Astrocyte (in vitro differentiated cells and primary cell): ENCODE measurements around the gene EHBP1. TPM values are rescaled to one million over a fixed set of nuclear protein-coding genes. Genes with fewer than 3 reads are reported as not detected.

Source experiments
- DNase-seq: peaks from one replicate; pipeline ENCODE4 v3.0.0-alpha.2; 2010; ENCODE audit warnings: low read depth
- FAIRE-seq: peaks from 2 replicates; lab custom pipeline; 2011; peaks lifted over from hg19 to GRCh38; lab: Jason Lieb, UNC
- H2AFZ ChIP-seq: 2 replicates; pipeline ENCODE4 v1.6.0; 2012; ENCODE audit warnings: low read depth, low read length, inconsistent platforms
- H3K27ac ChIP-seq: 2 replicates; pipeline ENCODE4 v1.5.1; 2011; ENCODE audit warnings: low read depth, low read length, inconsistent platforms
- H3K27me3 ChIP-seq: 2 replicates; pipeline ENCODE4 v1.6.0; 2011; ENCODE audit warnings: low read length, inconsistent platforms; ENCODE audit not compliant: insufficient read depth
- H3K36me3 ChIP-seq: 2 replicates; pipeline ENCODE4 v1.5.1; 2011; ENCODE audit warnings: low read length, inconsistent platforms; ENCODE audit not compliant: insufficient read depth
- H3K4me1 ChIP-seq: 2 replicates; pipeline ENCODE4 v1.5.1; 2011; ENCODE audit warnings: low read length, inconsistent platforms; ENCODE audit not compliant: insufficient read depth
- H3K4me2 ChIP-seq: 2 replicates; pipeline ENCODE4 v1.6.0; 2012; ENCODE audit warnings: low read length, inconsistent platforms
- H3K4me3 ChIP-seq: 2 replicates; pipeline ENCODE4 v1.5.1; 2011; ENCODE audit warnings: low read depth, mild to moderate bottlenecking, low read length, inconsistent platforms; ENCODE audit not compliant: insufficient read depth
- H3K79me2 ChIP-seq: 2 replicates; pipeline ENCODE4 v1.6.0; 2012; ENCODE audit warnings: mild to moderate bottlenecking, low read length, inconsistent platforms; ENCODE audit not compliant: insufficient read depth
- H3K9ac ChIP-seq: 2 replicates; pipeline ENCODE4 v1.6.0; 2012; ENCODE audit warnings: mild to moderate bottlenecking, low read length, inconsistent platforms
- H3K9me3 ChIP-seq: 2 replicates; pipeline ENCODE4 v1.5.1; 2012; ENCODE audit warnings: low read depth, mild to moderate bottlenecking, low read length, inconsistent platforms; ENCODE audit not compliant: insufficient read depth
- H4K20me1 ChIP-seq: 2 replicates; pipeline ENCODE4 v1.6.0; 2012; ENCODE audit warnings: low read length, inconsistent platforms; ENCODE audit not compliant: insufficient read depth
- H3K27ac Mint-ChIP-seq: one replicate; pipeline ENCODE4 v1.8.0; 2021; ENCODE audit warnings: mild to moderate bottlenecking, mixed read lengths; ENCODE audit not compliant: unreplicated experiment
- H3K27me3 Mint-ChIP-seq: one replicate; pipeline ENCODE4 v1.8.0; 2021; ENCODE audit warnings: low read depth, mixed read lengths; ENCODE audit not compliant: unreplicated experiment
- H3K36me3 Mint-ChIP-seq: one replicate; pipeline ENCODE4 v1.8.0; 2021; ENCODE audit warnings: low read depth, mixed read lengths; ENCODE audit not compliant: unreplicated experiment
- H3K4me1 Mint-ChIP-seq: one replicate; pipeline ENCODE4 v1.8.0; 2021; ENCODE audit warnings: low read depth, mixed read lengths; ENCODE audit not compliant: unreplicated experiment
- H3K4me3 Mint-ChIP-seq: one replicate; pipeline ENCODE4 v1.8.0; 2021; ENCODE audit warnings: mild to moderate bottlenecking, moderate library complexity, mixed read lengths; ENCODE audit not compliant: unreplicated experiment
- H3K9me3 Mint-ChIP-seq: one replicate; pipeline ENCODE4 v1.8.0; 2021; ENCODE audit warnings: mild to moderate bottlenecking, mixed read lengths; ENCODE audit not compliant: unreplicated experiment
- EZH2 ChIP-seq: IDR thresholded peaks from 2 replicates; pipeline ENCODE4 v1.6.1; 2012; ENCODE audit warnings: mild to moderate bottlenecking, low read length, inconsistent platforms; ENCODE audit not compliant: insufficient read depth
- total RNA-seq: library from RNA; stranded (reverse); gene quantifications from 2 replicates; pipeline ENCODE4 v1.2.1, GENCODE V29; 2021
- TF ChIP-seq, protein P1 (sequence below): IDR thresholded peaks from 2 replicates; pipeline ENCODE4 v1.5.1; 2011; ENCODE audit warnings: low read depth, mild to moderate bottlenecking, inconsistent platforms, low read length, moderate library complexity; ENCODE audit not compliant: insufficient read depth

The EHBP1 gene
- total RNA-seq, 1 donor from 2014 or later: 44.1 TPM

DNA sequence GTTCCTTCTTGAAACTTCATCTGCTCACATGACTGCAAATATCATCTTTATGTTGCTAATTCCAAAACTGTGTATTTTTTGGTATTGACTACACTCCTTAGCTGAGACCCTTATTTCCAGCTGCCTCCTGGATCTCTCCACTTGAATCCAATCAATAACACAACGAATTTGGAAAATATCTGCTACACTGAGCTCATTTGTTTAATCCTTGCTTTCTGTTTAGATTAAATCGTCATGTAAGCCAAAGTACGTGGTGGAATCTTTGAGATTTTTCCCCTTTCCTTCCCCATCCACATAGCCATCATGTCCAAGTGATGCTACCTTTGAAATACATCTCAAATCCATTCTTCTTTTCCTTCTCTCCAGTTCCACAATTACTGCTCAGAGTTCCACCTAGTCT, 360.8 kb downstream of the EHBP1 start:
- no peaks in the 10 kb centered on the region for H3K9me3 Mint-ChIP-seq
- peaks cover 44% of the 10 kb centered on the region for H3K27me3 ChIP-seq
- H2AFZ ChIP-seq: no peak overlapping the region
- H4K20me1 ChIP-seq: no peaks in the 10 kb centered on the region
- TF ChIP-seq, protein P1, sequence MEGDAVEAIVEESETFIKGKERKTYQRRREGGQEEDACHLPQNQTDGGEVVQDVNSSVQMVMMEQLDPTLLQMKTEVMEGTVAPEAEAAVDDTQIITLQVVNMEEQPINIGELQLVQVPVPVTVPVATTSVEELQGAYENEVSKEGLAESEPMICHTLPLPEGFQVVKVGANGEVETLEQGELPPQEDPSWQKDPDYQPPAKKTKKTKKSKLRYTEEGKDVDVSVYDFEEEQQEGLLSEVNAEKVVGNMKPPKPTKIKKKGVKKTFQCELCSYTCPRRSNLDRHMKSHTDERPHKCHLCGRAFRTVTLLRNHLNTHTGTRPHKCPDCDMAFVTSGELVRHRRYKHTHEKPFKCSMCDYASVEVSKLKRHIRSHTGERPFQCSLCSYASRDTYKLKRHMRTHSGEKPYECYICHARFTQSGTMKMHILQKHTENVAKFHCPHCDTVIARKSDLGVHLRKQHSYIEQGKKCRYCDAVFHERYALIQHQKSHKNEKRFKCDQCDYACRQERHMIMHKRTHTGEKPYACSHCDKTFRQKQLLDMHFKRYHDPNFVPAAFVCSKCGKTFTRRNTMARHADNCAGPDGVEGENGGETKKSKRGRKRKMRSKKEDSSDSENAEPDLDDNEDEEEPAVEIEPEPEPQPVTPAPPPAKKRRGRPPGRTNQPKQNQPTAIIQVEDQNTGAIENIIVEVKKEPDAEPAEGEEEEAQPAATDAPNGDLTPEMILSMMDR: no peak
- no peak for TF ChIP-seq EZH2
- H3K4me1 Mint-ChIP-seq: no peaks in the 10 kb centered on the region
- H3K4me1 ChIP-seq: no peaks in the 10 kb centered on the region
- H3K27ac Mint-ChIP-seq: no peak overlapping the region
- no peak overlapping the region for H3K27ac ChIP-seq
- no peak overlapping the region for H3K4me3 Mint-ChIP-seq
- no peak overlapping the region for H3K4me2 ChIP-seq
- no peak overlapping the region for H3K4me3 ChIP-seq
- H3K79me2 ChIP-seq: no peaks in the 10 kb centered on the region
- DNase-seq (no peak), FAIRE-seq (no peak)
- H3K9me3 ChIP-seq: no peaks in the 10 kb centered on the region
- H3K9ac ChIP-seq: no peak overlapping the region
- H3K27me3 Mint-ChIP-seq: peaks cover 22% of the 10 kb centered on the region
- no peaks in the 10 kb centered on the region for H3K36me3 ChIP-seq
- H3K36me3 Mint-ChIP-seq: no peaks in the 10 kb centered on the region

DNA sequence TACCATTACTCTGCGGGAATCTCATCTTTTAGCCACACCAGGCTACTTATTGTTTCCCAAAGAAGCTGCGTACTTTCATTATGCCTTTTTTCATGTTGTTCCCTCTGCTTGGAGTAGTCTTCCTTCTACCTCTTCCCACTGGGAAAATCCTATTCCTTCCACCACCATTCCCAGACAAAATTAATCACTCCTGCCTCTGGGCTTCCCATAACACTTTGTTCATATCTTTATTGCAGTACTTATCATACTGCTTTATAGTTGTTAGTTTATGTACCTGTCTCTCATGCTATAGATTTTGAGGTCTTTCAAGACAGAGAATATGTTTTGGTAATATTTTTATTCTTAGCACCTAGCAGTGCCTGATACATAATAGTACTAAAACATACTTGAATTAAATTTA, 361.3 kb downstream of the EHBP1 start:
- no peak overlapping the region for H3K9ac ChIP-seq
- H3K4me3 Mint-ChIP-seq: no peak overlapping the region
- TF ChIP-seq EZH2: no peak
- TF ChIP-seq, protein P1: no peak
- no peaks in the 10 kb centered on the region for H3K4me1 Mint-ChIP-seq
- H3K79me2 ChIP-seq: no peaks in the 10 kb centered on the region
- H2AFZ ChIP-seq: no peak overlapping the region
- H4K20me1 ChIP-seq: no peaks in the 10 kb centered on the region
- H3K9me3 Mint-ChIP-seq: no peaks in the 10 kb centered on the region
- FAIRE-seq (no peak), DNase-seq (no peak)
- no peak overlapping the region for H3K27ac Mint-ChIP-seq
- no peaks in the 10 kb centered on the region for H3K36me3 Mint-ChIP-seq
- peaks cover 39% of the 10 kb centered on the region for H3K27me3 ChIP-seq
- H3K4me1 ChIP-seq: no peaks in the 10 kb centered on the region
- H3K9me3 ChIP-seq: no peaks in the 10 kb centered on the region
- H3K4me3 ChIP-seq: no peak overlapping the region
- H3K4me2 ChIP-seq: no peak overlapping the region
- H3K27ac ChIP-seq: no peak overlapping the region
- H3K27me3 Mint-ChIP-seq: peaks cover 18% of the 10 kb centered on the region
- H3K36me3 ChIP-seq: no peaks in the 10 kb centered on the region

DNA sequence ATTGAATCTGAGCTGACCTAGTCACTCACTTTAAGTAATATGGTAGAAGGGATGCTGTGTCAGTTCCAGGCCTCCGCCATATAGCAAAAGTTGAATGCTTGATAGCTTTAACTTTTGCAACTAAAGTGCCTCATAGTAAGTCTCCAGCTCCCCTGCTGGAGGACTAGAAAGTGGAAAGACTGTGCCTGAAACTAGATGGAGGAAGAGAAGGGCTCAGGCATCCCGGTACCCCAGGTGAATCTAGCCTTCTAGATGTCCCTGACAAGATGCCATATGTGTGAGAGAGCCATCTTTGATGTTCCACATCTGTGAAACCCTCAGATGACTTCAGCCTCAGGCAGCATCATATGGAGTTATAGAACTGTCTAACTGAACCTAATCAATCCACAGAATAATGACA, 366.2 kb downstream of the EHBP1 start:
- H3K9me3 Mint-ChIP-seq: no peaks in the 10 kb centered on the region
- Histone ChIP-seq H3K4me2 (no peak overlapping the region), H3K27ac (no peak overlapping the region), H3K4me1 (no peaks in the 10 kb centered on the region), H3K79me2 (no peaks in the 10 kb centered on the region), H4K20me1 (no peaks in the 10 kb centered on the region), H3K4me3 (no peak overlapping the region), H3K9ac (no peak overlapping the region), H2AFZ (no peak overlapping the region), H3K36me3 (no peaks in the 10 kb centered on the region), H3K27me3 (peaks cover 14% of the 10 kb centered on the region), H3K9me3 (no peaks in the 10 kb centered on the region)
- no peak for TF ChIP-seq EZH2
- TF ChIP-seq, protein P1: no peak
- DNase-seq: no peak
- FAIRE-seq: no peak
- H3K4me3 Mint-ChIP-seq: no peak overlapping the region
- no peaks in the 10 kb centered on the region for H3K36me3 Mint-ChIP-seq
- H3K4me1 Mint-ChIP-seq: no peaks in the 10 kb centered on the region
- no peak overlapping the region for H3K27ac Mint-ChIP-seq
- peaks cover 3% of the 10 kb centered on the region for H3K27me3 Mint-ChIP-seq
